ENCODE measurements around the gene LPCAT3. TPM values are rescaled to one million over a fixed set of nuclear protein-coding genes. Genes with fewer than 3 reads are reported as not detected.

LPCAT3 gene
- total RNA-seq, 1 donor from 2014 or later: 44.6 TPM

GRCh38 chr12:6966351-6966750, 51.9 kb downstream of the LPCAT3 start:
- Mint-ChIP-seq H3K36me3 (peaks cover 4% of the 10 kb centered on the region), H3K4me3 (no peak overlapping the region), H3K27ac (peak overlapping the region; percentile 76), H3K9me3 (no peaks in the 10 kb centered on the region), H3K27me3 (ENCODE audit: low read depth) (no peaks in the 10 kb centered on the region), H3K4me1 (peaks cover 50% of the 10 kb centered on the region)
- DNase-seq (ENCODE audit: low spot score in 2 of 2, unreplicated experiment in 2 of 2): no peak
- no peak for TF ChIP-seq CTCF (IDR thresholded peaks at IDR 0.05; ENCODE audit: unreplicated experiment)

GRCh38 chr12:6965714-6966113, 52.6 kb downstream of the LPCAT3 start:
- peaks cover 4% of the 10 kb centered on the region for H3K36me3 Mint-ChIP-seq
- H3K27me3 Mint-ChIP-seq (ENCODE audit: low read depth): no peaks in the 10 kb centered on the region
- H3K4me1 Mint-ChIP-seq: peaks cover 49% of the 10 kb centered on the region
- TF ChIP-seq CTCF (IDR thresholded peaks at IDR 0.05; ENCODE audit: unreplicated experiment): no peak
- H3K27ac Mint-ChIP-seq: peak overlapping the region; percentile 92
- no peak for DNase-seq (ENCODE audit: low spot score in 2 of 2, unreplicated experiment in 2 of 2)
- H3K4me3 Mint-ChIP-seq: no peak overlapping the region
- H3K9me3 Mint-ChIP-seq: no peaks in the 10 kb centered on the region

GRCh38 chr12:6965026-6965661, 53.1 kb downstream of the LPCAT3 start:
- DNase-seq (ENCODE audit: low spot score in 2 of 2, unreplicated experiment in 2 of 2): peak; percentile 72 to 87
- H3K4me1 Mint-ChIP-seq: peaks cover 48% of the 10 kb centered on the region
- peak overlapping the region; percentile 78 for H3K4me3 Mint-ChIP-seq
- H3K36me3 Mint-ChIP-seq: peaks cover 4% of the 10 kb centered on the region
- H3K27ac Mint-ChIP-seq: peak overlapping the region; percentile 92
- peak; percentile 93 for TF ChIP-seq CTCF (IDR thresholded peaks at IDR 0.05; ENCODE audit: unreplicated experiment)
- H3K27me3 Mint-ChIP-seq (ENCODE audit: low read depth): no peaks in the 10 kb centered on the region
- H3K9me3 Mint-ChIP-seq: no peaks in the 10 kb centered on the region

GRCh38 chr12:6964605-6965025, 53.7 kb downstream of the LPCAT3 start:
- TF ChIP-seq CTCF (IDR thresholded peaks at IDR 0.05; ENCODE audit: unreplicated experiment): no peak
- Mint-ChIP-seq H3K27me3 (ENCODE audit: low read depth) (no peaks in the 10 kb centered on the region), H3K4me1 (peaks cover 46% of the 10 kb centered on the region), H3K9me3 (no peaks in the 10 kb centered on the region), H3K27ac (peak overlapping the region; percentile 92), H3K4me3 (peak overlapping the region; percentile 78), H3K36me3 (peaks cover 4% of the 10 kb centered on the region)
- no peak for DNase-seq (ENCODE audit: low spot score in 2 of 2, unreplicated experiment in 2 of 2)

GRCh38 chr12:6963791-6964413, 54.4 kb downstream of the LPCAT3 start:
- peaks cover 40% of the 10 kb centered on the region for H3K4me1 Mint-ChIP-seq
- TF ChIP-seq CTCF (IDR thresholded peaks at IDR 0.05; ENCODE audit: unreplicated experiment): no peak
- H3K36me3 Mint-ChIP-seq: peaks cover 4% of the 10 kb centered on the region
- no peaks in the 10 kb centered on the region for H3K27me3 Mint-ChIP-seq (ENCODE audit: low read depth)
- H3K4me3 Mint-ChIP-seq: peak overlapping the region; percentile 78
- no peak for DNase-seq (ENCODE audit: low spot score in 2 of 2, unreplicated experiment in 2 of 2)
- H3K27ac Mint-ChIP-seq: peak overlapping the region; percentile 92
- H3K9me3 Mint-ChIP-seq: no peaks in the 10 kb centered on the region
